Neuronal stem cell (in vitro differentiated cells): Measurements from ENCODE around the gene TRAF2.

Source experiments
- DNase-seq: peaks from one replicate; pipeline ENCODE4 v3.0.0-alpha.2; 2013; ENCODE audit warnings: low spot score
- H2AFZ ChIP-seq: one replicate; pipeline ENCODE4 v1.6.1; 2013; ENCODE audit warnings: mild to moderate bottlenecking, low read length, inconsistent platforms
- H2AK5ac ChIP-seq: 2 replicates; pipeline ENCODE4 v1.6.1; 2013; ENCODE audit warnings: low read depth, mild to moderate bottlenecking, inconsistent platforms, low read length, moderate library complexity, mixed read lengths
- H2BK120ac ChIP-seq: 2 replicates; pipeline ENCODE4 v1.6.1; 2013; ENCODE audit warnings: low read depth, mild to moderate bottlenecking, inconsistent platforms, low read length, moderate library complexity, mixed read lengths
- H2BK12ac ChIP-seq: one replicate; pipeline ENCODE4 v1.6.1; 2013; ENCODE audit warnings: low read length, inconsistent platforms
- H2BK15ac ChIP-seq: 2 replicates; pipeline ENCODE4 v1.6.1; 2013; ENCODE audit warnings: mild to moderate bottlenecking, low read length, inconsistent platforms, mixed read lengths
- H2BK5ac ChIP-seq: one replicate; pipeline ENCODE4 v1.6.1; 2013; ENCODE audit warnings: inconsistent platforms, mild to moderate bottlenecking, low read length, moderate library complexity
- H3K14ac ChIP-seq: one replicate; pipeline ENCODE4 v1.6.1; 2013; ENCODE audit warnings: low read length, inconsistent platforms
- H3K18ac ChIP-seq: 2 replicates; pipeline ENCODE4 v1.6.1; 2013; ENCODE audit warnings: low read length, inconsistent platforms
- H3K23ac ChIP-seq: 2 replicates; pipeline ENCODE4 v1.6.1; 2013; ENCODE audit warnings: low read depth, mild to moderate bottlenecking, mixed read lengths, low read length, inconsistent platforms; ENCODE audit not compliant: poor library complexity
- H3K27ac ChIP-seq: replicated peaks from 3 replicates; pipeline ENCODE4 v1.5.1; 2013; ENCODE audit warnings: low read length, inconsistent platforms
- H3K27me3 ChIP-seq, 3 experiments: 2 replicates each; pipeline ENCODE4 v1.6.1; 2013; ENCODE audit warnings: low read length in 3 of 3, mild to moderate bottlenecking in 2 of 3, inconsistent platforms in 1 of 3, low read depth in 1 of 3, mixed read lengths in 1 of 3, moderate library complexity in 1 of 3; ENCODE audit not compliant: control insufficient read depth in 3 of 3, insufficient read depth in 3 of 3
- H3K36me3 ChIP-seq, 2 donors: replicated peaks in 1 of 2; 2 replicates each; pipeline ENCODE4 v1.6.1; 2013; ENCODE audit warnings: low read length in 2 of 2; ENCODE audit not compliant: control insufficient read depth in 2 of 2, insufficient read depth in 2 of 2
- H3K4ac ChIP-seq: 2 replicates; pipeline ENCODE4 v1.6.1; 2013; ENCODE audit warnings: inconsistent platforms, mild to moderate bottlenecking, low read length, moderate library complexity
- H3K4me1 ChIP-seq, 2 donors: 1 replicate in 1 of 2; 2 replicates in 1 of 2; pipeline ENCODE4 v1.6.1; 2013; ENCODE audit warnings: low read length in 2 of 2, low read depth in 1 of 2; ENCODE audit not compliant: control insufficient read depth in 2 of 2, insufficient read depth in 1 of 2
- H3K4me2 ChIP-seq: one replicate; pipeline ENCODE4 v1.6.1; 2013; ENCODE audit warnings: mild to moderate bottlenecking, low read length, inconsistent platforms; ENCODE audit not compliant: insufficient read depth, poor library complexity, severe bottlenecking
- H3K4me3 ChIP-seq, 2 donors: 2 replicates each; pipeline ENCODE4 v1.5.1; 2013; ENCODE audit warnings: low read length in 2 of 2, mild to moderate bottlenecking in 2 of 2, inconsistent platforms in 1 of 2, moderate library complexity in 1 of 2
- H3K79me1 ChIP-seq: one replicate; pipeline ENCODE4 v1.6.1; 2013; ENCODE audit warnings: low read depth, mild to moderate bottlenecking, inconsistent platforms, low read length, moderate library complexity
- H3K9ac ChIP-seq: one replicate; pipeline ENCODE4 v1.6.1; 2013; ENCODE audit warnings: mild to moderate bottlenecking, low read depth, low read length, inconsistent platforms; ENCODE audit not compliant: poor library complexity
- H3K9me3 ChIP-seq, 2 donors: replicated peaks in 1 of 2; 2 replicates each; pipeline versions ENCODE3 to v1.6.1; 2013; ENCODE audit warnings: low read length in 2 of 2, mild to moderate bottlenecking in 2 of 2, inconsistent platforms in 1 of 2, low read depth in 1 of 2, mixed read lengths in 1 of 2, moderate library complexity in 1 of 2; ENCODE audit not compliant: control insufficient read depth in 2 of 2, insufficient read depth in 1 of 2
- H4K8ac ChIP-seq: one replicate; pipeline ENCODE4 v1.6.1; 2013; ENCODE audit warnings: low read depth, mild to moderate bottlenecking, inconsistent platforms, low read length, moderate library complexity
- H4K91ac ChIP-seq: one replicate; pipeline ENCODE4 v1.6.1; 2013; ENCODE audit warnings: low read length, low read depth, mild to moderate bottlenecking, inconsistent platforms; ENCODE audit not compliant: poor library complexity
- WGBS, 2 donors: extraction: QIAGEN DNeasy Blood & Tissue Kit; methylation state at CpG; one replicate each; pipeline ENCODE4 v1.1.7; 2013; ENCODE audit warnings: missing lambda C conversion rate in 2 of 2, mixed read lengths in 1 of 2; ENCODE audit not compliant: insufficient read length in 2 of 2, insufficient replicate concordance in 1 of 2; ENCODE audit errors: extremely low coverage in 2 of 2; 5-methylcytosine and 5-hydroxymethylcytosine counted together

Gene TRAF2

GRCh38 chr9:136862849-136863622, 23.3 kb upstream of the TRAF2 start:
- WGBS, 2 donors, result no CpG with 5 or more reads among the region's 31 CpGs
- Histone ChIP-seq H2AK5ac (no peak overlapping the region), H4K91ac (no peak overlapping the region)

DNA sequence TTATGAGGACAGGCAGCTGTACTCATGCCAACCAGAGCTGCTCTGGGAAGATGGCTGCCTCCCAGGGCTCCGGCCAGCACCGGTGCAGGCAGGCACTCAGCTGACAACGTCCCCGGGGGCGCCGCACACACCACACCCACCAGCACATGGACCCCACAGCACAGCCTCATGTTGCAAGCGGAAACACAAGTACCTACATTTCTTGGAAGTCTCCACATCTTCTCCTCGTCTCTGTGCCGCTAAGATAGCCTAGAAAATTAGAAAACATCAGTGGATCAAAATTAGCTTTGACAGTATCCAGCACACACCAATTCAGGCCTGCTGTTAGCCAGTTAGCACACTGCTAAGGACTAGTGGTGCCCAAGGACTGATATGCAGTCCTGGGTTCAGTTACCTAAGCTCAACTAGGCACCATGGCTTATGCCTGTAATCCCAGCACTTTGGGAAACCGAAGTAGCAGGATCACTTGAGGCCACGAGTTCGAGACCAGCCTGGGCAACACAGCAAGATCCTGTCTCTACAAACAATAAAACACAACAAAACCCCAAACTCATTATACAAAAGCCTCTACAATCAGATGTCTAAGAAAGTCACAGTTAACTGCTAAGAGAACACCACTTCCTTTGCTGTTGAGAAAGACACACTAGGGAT, 22.6 kb upstream of the TRAF2 start:
- Histone ChIP-seq H3K36me3 (peaks cover 36 to 69% of the 10 kb centered on the region in 2 donors), H3K4me1 (peaks cover 7 to 8% of the 10 kb centered on the region in 2 donors), H2BK120ac (no peak overlapping the region), H2BK12ac (no peak overlapping the region), H3K4me2 (no peak overlapping the region), H3K18ac (no peak overlapping the region), H4K8ac (no peak overlapping the region), H3K27ac (no peak overlapping the region), H3K23ac (no peak overlapping the region), H3K4me3 (peak overlapping the region in 1 of 2 donors; percentile 9), H2BK15ac (no peak overlapping the region), H3K27me3 (no peaks in the 10 kb centered on the region), H3K14ac (no peak overlapping the region), H4K91ac (no peak overlapping the region), H2BK5ac (peak overlapping the region; percentile 29), H3K9ac (no peak overlapping the region), H2AK5ac (no peak overlapping the region), H3K9me3 (peaks cover 10 to 17% of the 10 kb centered on the region in 2 donors), H3K4ac (no peak overlapping the region), H2AFZ (no peak overlapping the region), H3K79me1 (peaks cover 33% of the 10 kb centered on the region)
- DNase-seq, result no peak
- WGBS, 2 donors, result no CpG with 5 or more reads among the region's 12 CpGs

More at GRCh38 chr9:136862849-136863622, 23.3 kb upstream of the TRAF2 start:
- Histone ChIP-seq H3K36me3 (peaks cover 39 to 64% of the 10 kb centered on the region in 2 donors), H3K9ac (no peak overlapping the region), H3K23ac (no peak overlapping the region), H3K4me2 (no peak overlapping the region), H3K79me1 (peaks cover 33% of the 10 kb centered on the region), H3K27ac (no peak overlapping the region), H2BK120ac (no peak overlapping the region), H2BK12ac (no peak overlapping the region), H3K18ac (no peak overlapping the region), H3K9me3 (peaks cover 6 to 12% of the 10 kb centered on the region in 2 donors), H3K4ac (no peak overlapping the region), H3K4me3 (no peak overlapping the region), H2BK15ac (no peak overlapping the region), H3K4me1 (peaks cover 7 to 8% of the 10 kb centered on the region in 2 donors), H3K27me3 (no peaks in the 10 kb centered on the region), H2AFZ (no peak overlapping the region), H4K8ac (no peak overlapping the region), H3K14ac (no peak overlapping the region), H2BK5ac (peak overlapping the region; percentile 29)
- DNase-seq, result no peak

GRCh38 chr9:136865041-136865767, 21.1 kb upstream of the TRAF2 start:
- Histone ChIP-seq H2AK5ac (peak overlapping the region; percentile 97), H3K23ac (peak overlapping the region; percentile 43), H2BK15ac (no peak overlapping the region), H3K27ac (no peak overlapping the region), H2BK12ac (no peak overlapping the region), H2AFZ (no peak overlapping the region), H2BK120ac (no peak overlapping the region), H4K91ac (no peak overlapping the region), H3K9ac (peak overlapping the region; percentile 99), H3K4ac (no peak overlapping the region), H2BK5ac (no peak overlapping the region), H3K27me3 (no peaks in the 10 kb centered on the region), H3K14ac (peak overlapping the region; percentile 38), H3K4me2 (peak overlapping the region; percentile 89), H3K79me1 (peaks cover 29% of the 10 kb centered on the region), H3K4me3 (peak overlapping the region; percentile 92 to 99), H3K9me3 (peaks cover 12 to 23% of the 10 kb centered on the region in 2 donors), H3K4me1 (peaks cover 7 to 8% of the 10 kb centered on the region in 2 donors), H4K8ac (no peak overlapping the region), H3K36me3 (peaks cover 36 to 59% of the 10 kb centered on the region in 2 donors), H3K18ac (peak overlapping the region; percentile 58)
- WGBS, 2 donors, result no CpG with 5 or more reads among the region's 11 CpGs
- DNase-seq, result no peak
